ENCODE data around the gene TLR7. TPM values are rescaled to one million over a fixed set of nuclear protein-coding genes. Genes with fewer than 3 reads are reported as not detected.

The TLR7 gene
- total RNA-seq, 1 experiment from 2014 or later, result not detected

DNA sequence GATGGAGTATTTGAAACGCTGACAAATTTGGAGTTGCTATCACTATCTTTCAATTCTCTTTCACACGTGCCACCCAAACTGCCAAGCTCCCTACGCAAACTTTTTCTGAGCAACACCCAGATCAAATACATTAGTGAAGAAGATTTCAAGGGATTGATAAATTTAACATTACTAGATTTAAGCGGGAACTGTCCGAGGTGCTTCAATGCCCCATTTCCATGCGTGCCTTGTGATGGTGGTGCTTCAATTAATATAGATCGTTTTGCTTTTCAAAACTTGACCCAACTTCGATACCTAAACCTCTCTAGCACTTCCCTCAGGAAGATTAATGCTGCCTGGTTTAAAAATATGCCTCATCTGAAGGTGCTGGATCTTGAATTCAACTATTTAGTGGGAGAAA, 52.7 kb downstream of the TLR7 start:
- Histone ChIP-seq H2BK5ac (ENCODE audit: insufficient read length, low read length) (no peak overlapping the region), H3K4ac (ENCODE audit: low read depth, low read length) (no peak overlapping the region), H3K27me3 (ENCODE audit: insufficient read depth, low read length) (no peaks in the 10 kb centered on the region), H2BK120ac (ENCODE audit: low read depth, low read length, poor library complexity, severe bottlenecking) (no peak overlapping the region), H2AFZ (ENCODE audit: low read length) (no peak overlapping the region), H3K79me1 (ENCODE audit: insufficient read depth, low read depth, low read length, poor library complexity, severe bottlenecking) (no peaks in the 10 kb centered on the region), H3K14ac (ENCODE audit: insufficient read depth, low read length) (no peak overlapping the region), H3K56ac (ENCODE audit: insufficient read length, low read depth, low read length) (no peak overlapping the region), H4K20me1 (ENCODE audit: control insufficient read depth, insufficient read depth, insufficient read length) (no peaks in the 10 kb centered on the region), H4K8ac (replicated peaks; ENCODE audit: insufficient read length, low read depth, low read length) (no peak overlapping the region), H2AK5ac (ENCODE audit: insufficient read length, low read length) (no peak overlapping the region), H3K27ac (ENCODE audit: insufficient read length, low read depth, low read length) (no peak overlapping the region), H2BK20ac (ENCODE audit: low read depth, low read length, poor library complexity, severe bottlenecking) (no peak overlapping the region), H4K91ac (ENCODE audit: insufficient read length, low read depth, low read length) (no peak overlapping the region), H3K23me2 (ENCODE audit: insufficient read length, low read depth, low read length, poor library complexity, severe bottlenecking) (no peaks in the 10 kb centered on the region), H4K5ac (ENCODE audit: insufficient read length, low read depth, low read length) (no peak overlapping the region), H3K9me3 (ENCODE audit: control insufficient read depth, low read depth, low read length) (no peaks in the 10 kb centered on the region), H2BK15ac (ENCODE audit: low read depth, low read length) (no peak overlapping the region), H3K23ac (ENCODE audit: insufficient read length, low read depth, low read length) (no peak overlapping the region), H3K4me2 (ENCODE audit: insufficient read depth, insufficient read length, low read length) (no peak overlapping the region), H2BK12ac (ENCODE audit: insufficient read length, low read depth, low read length) (no peak overlapping the region), H3K79me2 (ENCODE audit: insufficient read depth, low read length) (no peaks in the 10 kb centered on the region), H3T11ph (ENCODE audit: low read length) (no peak overlapping the region), H3K9ac (ENCODE audit: extremely low read depth, insufficient read length, low read length) (no peak overlapping the region), H3K18ac (ENCODE audit: insufficient read length, low read depth, low read length) (no peak overlapping the region), H3K4me1 (ENCODE audit: insufficient read depth, low read length) (no peaks in the 10 kb centered on the region)
- no CpG with 5 or more reads among the region's 8 CpGs for WGBS (ENCODE audit: extremely low coverage, insufficient read length, low lambda C conversion rate)
- TF ChIP-seq, protein P1, sequence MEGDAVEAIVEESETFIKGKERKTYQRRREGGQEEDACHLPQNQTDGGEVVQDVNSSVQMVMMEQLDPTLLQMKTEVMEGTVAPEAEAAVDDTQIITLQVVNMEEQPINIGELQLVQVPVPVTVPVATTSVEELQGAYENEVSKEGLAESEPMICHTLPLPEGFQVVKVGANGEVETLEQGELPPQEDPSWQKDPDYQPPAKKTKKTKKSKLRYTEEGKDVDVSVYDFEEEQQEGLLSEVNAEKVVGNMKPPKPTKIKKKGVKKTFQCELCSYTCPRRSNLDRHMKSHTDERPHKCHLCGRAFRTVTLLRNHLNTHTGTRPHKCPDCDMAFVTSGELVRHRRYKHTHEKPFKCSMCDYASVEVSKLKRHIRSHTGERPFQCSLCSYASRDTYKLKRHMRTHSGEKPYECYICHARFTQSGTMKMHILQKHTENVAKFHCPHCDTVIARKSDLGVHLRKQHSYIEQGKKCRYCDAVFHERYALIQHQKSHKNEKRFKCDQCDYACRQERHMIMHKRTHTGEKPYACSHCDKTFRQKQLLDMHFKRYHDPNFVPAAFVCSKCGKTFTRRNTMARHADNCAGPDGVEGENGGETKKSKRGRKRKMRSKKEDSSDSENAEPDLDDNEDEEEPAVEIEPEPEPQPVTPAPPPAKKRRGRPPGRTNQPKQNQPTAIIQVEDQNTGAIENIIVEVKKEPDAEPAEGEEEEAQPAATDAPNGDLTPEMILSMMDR (conservative IDR thresholded peaks at IDR 0.05), result no peak
- Mint-ChIP-seq H3K9me3 (peaks cover 67 to 68% of the 10 kb centered on the region in 2 experiments), H3K27ac (no peak overlapping the region), H3K4me3 (no peak overlapping the region), H3K27me3 (ENCODE audit: low read depth) (peaks cover 3% of the 10 kb centered on the region), H3K36me3 (ENCODE audit: insufficient read depth in 1 of 3, low read depth in 3 of 3) (peaks cover 0 to 4% (median 1%) of the 10 kb centered on the region in 3 experiments; a peak in 1 of 7 replicates), H3K4me1 (0 out of 4 replicates have a peak, but pooled peaks cover 0 to 2% of the 10 kb centered on the region in 2 experiments)
- no peak for DNase-seq
